B cell (primary cell): Measurements from ENCODE around the gene PPIL1. TPM values are rescaled to one million over a fixed set of nuclear protein-coding genes. Genes with fewer than 3 reads are reported as not detected.
A peak's percentile ranks its signal among the peaks of the same experiment; 100 is the strongest.

Experiments used
- ATAC-seq: fragments of 200-7000 bp; cut with Tn5 transposase; one replicate; pipeline ENCODE4 v1.10.0; 2021; ENCODE audit warnings: low read depth, mild to moderate bottlenecking, moderate number of reproducible peaks, moderate library complexity
- CTCF ChIA-PET: fragments of 350-600 bp; sonication (Branson Sonifier 250); formaldehyde crosslinking; loops from one replicate; lab custom pipeline; 2021; ENCODE audit warnings: antibody characterized with exemption, inconsistent platforms; lab: Charles Lee
- POLR2A ChIA-PET: fragments of 350-600 bp; sonication (Branson Sonifier 250); formaldehyde crosslinking; loops from one replicate; lab custom pipeline; 2021; ENCODE audit warnings: antibody characterized with exemption; lab: Charles Lee
- DNase-seq: peaks from one replicate; pipeline ENCODE4 v3.0.0; 2013
- H2AFZ ChIP-seq: 2 replicates; pipeline ENCODE4 v1.6.1; 2012; ENCODE audit warnings: mild to moderate bottlenecking, low read depth, low read length; ENCODE audit not compliant: insufficient read depth, poor library complexity, severe bottlenecking
- H3K27ac ChIP-seq, 2 donors: 1 replicate in 1 of 2; 2 replicates in 1 of 2; pipeline ENCODE4 v1.5.1; 2012 to 2013; ENCODE audit warnings: low read length in 2 of 2, mild to moderate bottlenecking in 2 of 2, moderate library complexity in 1 of 2
- H3K27me3 ChIP-seq, 4 experiments: fragments of 200-600 bp in 1 of 4; sonication (generic) in 1 of 4; replicated peaks in 1 of 4; 1 replicate in 2 of 4; 2 replicates in 2 of 4; pipeline versions ENCODE4 v1.6.1 to v1.7.0; 2013 to 2016; ENCODE audit warnings: low read length in 3 of 4, mild to moderate bottlenecking in 2 of 4, mixed read lengths in 1 of 4, moderate library complexity in 1 of 4; ENCODE audit not compliant: insufficient read depth in 4 of 4, control insufficient read depth in 3 of 4; ENCODE audit errors: control extremely low read depth in 1 of 4
- H3K36me3 ChIP-seq, 2 experiments: replicated peaks in 1 of 2; 1 replicate in 1 of 2; 2 replicates in 1 of 2; pipeline versions ENCODE4 v1.6.1 to v1.7.1; 2013; ENCODE audit warnings: low read length in 1 of 2; ENCODE audit not compliant: insufficient read depth in 2 of 2, control insufficient read depth in 1 of 2; ENCODE audit errors: control extremely low read depth in 1 of 2, extremely low read depth in 1 of 2
- H3K4me1 ChIP-seq, 2 donors: fragments of 200-600 bp in 1 of 2; sonication (generic) in 1 of 2; 1 replicate in 1 of 2; 2 replicates in 1 of 2; pipeline versions ENCODE4 v1.5.1 to v1.6.1; 2013 to 2017; ENCODE audit warnings: low read length in 2 of 2; ENCODE audit not compliant: control insufficient read depth in 2 of 2, insufficient read depth in 2 of 2
- H3K4me2 ChIP-seq: replicated peaks from 2 replicates; pipeline ENCODE3; 2012; ENCODE audit warnings: mild to moderate bottlenecking, low read depth, low read length; ENCODE audit not compliant: poor library complexity, severe bottlenecking
- H3K4me3 ChIP-seq, 5 experiments: fragments of 200-600 bp in 1 of 5; sonication (generic) in 1 of 5; 1 replicate in 3 of 5; 2 replicates in 2 of 5; pipeline versions ENCODE4 v1.5.1 to v1.7.0; 2011 to 2016; ENCODE audit warnings: low read length in 4 of 5, mild to moderate bottlenecking in 4 of 5, low read depth in 2 of 5, control low read depth in 1 of 5, moderate library complexity in 1 of 5; ENCODE audit not compliant: insufficient read depth in 1 of 5; ENCODE audit errors: control extremely low read depth in 1 of 5, extremely low read depth in 1 of 5
- H3K79me2 ChIP-seq: fragments of 200-600 bp; sonication (generic); one replicate; pipeline ENCODE4 v1.6.0; 2016; ENCODE audit warnings: low read length; ENCODE audit not compliant: control insufficient read depth, insufficient read depth
- H3K9ac ChIP-seq: fragments of 200-600 bp; sonication (generic); 2 replicates; pipeline ENCODE4 v1.6.1; 2017; ENCODE audit warnings: mild to moderate bottlenecking, low read length, moderate library complexity
- H3K9me3 ChIP-seq, 3 donors: one replicate each; pipeline versions ENCODE4 v1.6.1 to v1.7.1; 2013; ENCODE audit warnings: low read length in 2 of 3; ENCODE audit not compliant: control insufficient read depth in 2 of 3, insufficient read depth in 1 of 3; ENCODE audit errors: control extremely low read depth in 1 of 3
- H4K20me1 ChIP-seq: 2 replicates; pipeline ENCODE4 v1.6.0; 2012; ENCODE audit warnings: mild to moderate bottlenecking, low read length; ENCODE audit not compliant: insufficient read depth, control insufficient read depth, poor library complexity, severe bottlenecking
- H3K27ac Mint-ChIP-seq: one replicate; pipeline ENCODE4 v1.8.0; 2021; ENCODE audit warnings: mixed read lengths
- H3K27me3 Mint-ChIP-seq: one replicate; pipeline ENCODE4 v1.8.0; 2021; ENCODE audit warnings: mixed read lengths
- H3K4me1 Mint-ChIP-seq: one replicate; pipeline ENCODE4 v1.8.0; 2021; ENCODE audit warnings: mixed read lengths
- H3K4me3 Mint-ChIP-seq: one replicate; pipeline ENCODE4 v1.8.0; 2021; ENCODE audit warnings: mixed read lengths
- H3K9me3 Mint-ChIP-seq: one replicate; pipeline ENCODE4 v1.8.0; 2022; ENCODE audit warnings: mixed read lengths; ENCODE audit not compliant: insufficient read depth
- EZH2 ChIP-seq: IDR thresholded peaks from 2 replicates; pipeline ENCODE4 v1.6.1; 2012; ENCODE audit warnings: borderline replicate concordance, low read depth, mild to moderate bottlenecking, moderate library complexity, low read length; ENCODE audit not compliant: insufficient read depth, poor library complexity, severe bottlenecking
- WGBS: methylation state at CpG from one replicate; pipeline ENCODE4 v1.1.5; 2013; ENCODE audit warnings: missing lambda C conversion rate; ENCODE audit not compliant: insufficient coverage; 5-methylcytosine and 5-hydroxymethylcytosine counted together
- intact Hi-C: fragments of 100-400 bp; cut with micrococcal nuclease; formaldehyde crosslinking; loops from one replicate; pipeline ENCODE4 v1.10.0; 2022
- polyA plus RNA-seq: library from polyadenylated mRNA; depleted of rRNA; stranded (reverse); fragments of >200 nt; gene quantifications from 2 replicates; pipeline ENCODE4 v1.2.3, GENCODE V29; 2012
- total RNA-seq, 2 donors: library from RNA; stranded (reverse); fragments of 120-200 nt in 1 of 2; gene quantifications; 1 replicate in 1 of 2; 2 replicates in 1 of 2; pipeline versions ENCODE4 v1.2.3 to v1.2.4, GENCODE V29; 2013 to 2022
- TF ChIP-seq, protein P1 (sequence below): fragments of 200-600 bp; IDR thresholded peaks from one replicate; pipeline ENCODE4 v1.8.0; 2022; ENCODE audit warnings: antibody characterized with exemption, mild to moderate bottlenecking

PPIL1 gene
- total and polyA plus RNA-seq, 2 donors (not counting 1 experiment from before 2014, with no cell fraction given) = 2.9 to 7.0 TPM

- intact Hi-C loops = no loop called here
- peaks cover 18 to 23% of the 10 kb centered on the region in 2 donors for H3K4me1 ChIP-seq
Measured at GRCh38 chr6:36838896-36839748, 35.5 kb downstream of the PPIL1 start, which contains the start of gene CPNE5. TSS of gene CPNE5 (minus strand) at chr6:36839444. CDS start at chr6:36839377, 67 bp downstream.

More at GRCh38 chr6:36838896-36839748, 35.5 kb downstream of the PPIL1 start, which contains the start of gene CPNE5:
- Histone ChIP-seq H3K79me2 (no peaks in the 10 kb centered on the region), H4K20me1 (no peaks in the 10 kb centered on the region), H3K4me3 (peak within 1 kb of the TSS; percentile 15 to 61 (median 42)), H3K27me3 (peaks cover 0 to 43% (median 23%) of the 10 kb centered on the region in 4 experiments), H3K9me3 (no peaks in the 10 kb centered on the region), H2AFZ (peak within 1 kb of the TSS; percentile 64), H3K36me3 (no peaks in the 10 kb centered on the region), H3K9ac (peak within 1 kb of the TSS; percentile 62), H3K4me2 (peak within 1 kb of the TSS; percentile 96), H3K27ac (no peak within 1 kb of the TSS)
- CTCF ChIA-PET = no interaction called here
- TF ChIP-seq, protein P1, sequence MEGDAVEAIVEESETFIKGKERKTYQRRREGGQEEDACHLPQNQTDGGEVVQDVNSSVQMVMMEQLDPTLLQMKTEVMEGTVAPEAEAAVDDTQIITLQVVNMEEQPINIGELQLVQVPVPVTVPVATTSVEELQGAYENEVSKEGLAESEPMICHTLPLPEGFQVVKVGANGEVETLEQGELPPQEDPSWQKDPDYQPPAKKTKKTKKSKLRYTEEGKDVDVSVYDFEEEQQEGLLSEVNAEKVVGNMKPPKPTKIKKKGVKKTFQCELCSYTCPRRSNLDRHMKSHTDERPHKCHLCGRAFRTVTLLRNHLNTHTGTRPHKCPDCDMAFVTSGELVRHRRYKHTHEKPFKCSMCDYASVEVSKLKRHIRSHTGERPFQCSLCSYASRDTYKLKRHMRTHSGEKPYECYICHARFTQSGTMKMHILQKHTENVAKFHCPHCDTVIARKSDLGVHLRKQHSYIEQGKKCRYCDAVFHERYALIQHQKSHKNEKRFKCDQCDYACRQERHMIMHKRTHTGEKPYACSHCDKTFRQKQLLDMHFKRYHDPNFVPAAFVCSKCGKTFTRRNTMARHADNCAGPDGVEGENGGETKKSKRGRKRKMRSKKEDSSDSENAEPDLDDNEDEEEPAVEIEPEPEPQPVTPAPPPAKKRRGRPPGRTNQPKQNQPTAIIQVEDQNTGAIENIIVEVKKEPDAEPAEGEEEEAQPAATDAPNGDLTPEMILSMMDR = no peak
- no peak for TF ChIP-seq EZH2
- Mint-ChIP-seq H3K9me3 (no peaks in the 10 kb centered on the region), H3K27me3 (peaks cover 40% of the 10 kb centered on the region), H3K27ac (peak within 1 kb of the TSS; percentile 22), H3K4me3 (peak within 1 kb of the TSS; percentile 86), H3K4me1 (peaks cover 14% of the 10 kb centered on the region)
- DNase-seq = peak; percentile 25
- ATAC-seq = no peak
- POLR2A ChIA-PET = no interaction called here
- 11% methylated on average over 41 of the region's 57 CpGs for WGBS
